GM18861 (cell line): ENCODE results near the gene ELF5.

ENCODE experiments used
- ATAC-seq: cut with Tn5 transposase; IDR thresholded peaks from one replicate; pipeline ENCODE4 v1.9.1; 2021; ENCODE audit not compliant: unreplicated experiment

The ELF5 gene

DNA sequence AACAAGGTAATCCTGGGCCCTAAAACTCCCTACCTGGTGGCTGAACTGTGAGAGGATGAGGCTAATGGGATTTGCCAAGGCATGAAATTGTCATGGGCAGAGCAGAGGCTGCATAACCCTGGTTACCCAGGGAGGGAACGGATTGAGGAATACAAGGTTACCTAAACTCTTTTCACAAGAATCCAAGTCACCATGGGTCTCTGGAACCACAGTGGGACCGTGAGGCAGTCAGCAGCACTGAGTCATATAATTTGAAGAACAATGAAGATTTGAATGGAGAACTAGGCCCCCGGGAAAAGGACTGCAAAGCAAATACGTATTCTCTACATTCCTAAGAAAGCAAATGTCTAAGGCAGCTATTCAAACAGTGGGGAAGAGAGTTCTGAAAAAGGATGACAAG, 55.1 kb downstream of the ELF5 start:
- ATAC-seq = no peak

DNA sequence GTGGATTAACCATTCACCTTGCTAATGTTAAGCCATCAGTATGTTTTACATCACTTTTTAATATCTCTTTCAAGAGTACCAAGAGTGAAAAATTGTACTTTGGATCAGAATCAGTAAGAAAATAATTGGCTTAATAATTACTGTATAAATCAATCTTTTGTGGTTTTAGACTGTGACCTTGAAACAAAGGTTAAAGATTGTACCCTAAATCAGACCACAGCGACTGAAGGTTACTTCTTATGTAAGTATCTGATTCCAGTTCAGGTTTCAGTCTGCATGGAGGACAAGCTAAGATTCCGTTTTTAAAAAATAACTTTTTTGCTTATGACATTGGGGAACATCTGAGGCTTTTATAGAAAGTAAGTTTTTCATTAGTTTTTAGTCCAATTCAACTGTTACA, 56.0 kb downstream of the ELF5 start:
- ATAC-seq = no peak

DNA sequence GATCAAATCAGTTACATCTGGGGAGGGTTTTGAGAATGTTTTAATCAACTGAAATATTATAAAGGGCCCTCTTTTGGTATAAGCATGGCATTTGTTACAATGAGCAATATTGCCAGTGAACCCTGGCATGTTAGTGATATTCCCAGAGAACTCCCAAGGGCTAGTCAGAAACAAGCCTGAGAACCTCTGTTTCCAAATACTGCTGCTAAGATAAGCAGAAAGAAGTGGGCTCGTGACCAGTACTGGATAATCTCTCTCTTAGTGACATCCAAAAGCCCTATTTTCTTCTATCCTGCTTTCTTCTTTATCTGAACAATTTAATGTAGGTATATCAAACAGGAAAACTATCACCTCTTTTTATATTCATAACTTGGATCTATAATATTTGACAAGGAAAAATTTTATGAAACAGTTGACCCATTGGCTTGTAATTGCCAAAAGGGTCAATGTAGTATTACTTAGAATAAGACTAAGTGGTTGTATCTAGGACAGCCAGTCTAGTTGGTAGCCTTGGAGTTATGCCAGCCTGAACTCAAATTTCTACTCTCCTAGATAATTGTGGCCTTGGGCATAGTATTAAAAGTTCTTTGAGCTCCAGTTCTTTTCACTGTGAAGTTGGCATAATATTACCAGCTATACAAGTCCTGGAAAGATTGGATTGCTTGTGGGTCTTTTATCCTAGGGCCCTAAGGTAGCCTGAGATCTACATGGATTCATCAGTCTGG, 59.1 kb downstream of the ELF5 start:
- ATAC-seq = no peak

DNA sequence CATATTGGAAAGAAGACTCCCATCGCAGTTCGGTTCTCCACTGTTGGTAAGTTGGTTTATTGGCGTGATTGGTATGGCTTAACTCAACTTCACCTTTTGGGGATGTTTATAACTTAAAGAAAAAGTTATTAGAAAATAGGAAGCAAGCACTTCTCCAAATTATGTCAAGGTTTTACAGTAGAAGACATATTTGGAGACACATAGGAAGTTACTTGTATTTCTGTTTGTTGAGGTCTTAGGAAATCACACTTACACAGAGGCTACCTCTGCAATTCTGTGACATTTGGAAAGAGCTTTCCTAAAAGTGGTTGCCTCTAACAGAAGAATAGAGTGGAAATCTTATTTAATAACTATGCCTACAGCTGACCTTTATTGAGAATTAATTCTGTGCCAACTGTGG, 62.5 kb downstream of the ELF5 start:
- no peak for ATAC-seq

DNA sequence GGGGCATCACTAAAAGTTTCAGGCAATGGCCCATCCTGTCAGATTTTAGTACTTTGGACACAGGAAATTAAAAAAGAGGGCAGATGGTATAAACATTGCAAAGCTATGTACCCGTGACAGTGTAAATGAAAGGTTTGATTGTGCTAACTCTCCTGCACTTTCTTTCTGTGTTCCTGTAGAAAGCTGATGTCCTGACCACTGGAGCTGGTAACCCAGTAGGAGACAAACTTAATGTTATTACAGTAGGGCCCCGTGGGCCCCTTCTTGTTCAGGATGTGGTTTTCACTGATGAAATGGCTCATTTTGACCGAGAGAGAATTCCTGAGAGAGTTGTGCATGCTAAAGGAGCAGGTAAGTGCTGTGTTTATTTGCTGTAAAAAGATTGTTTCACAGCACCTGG, 64.6 kb downstream of the ELF5 start:
- peak; percentile 72 for ATAC-seq

DNA sequence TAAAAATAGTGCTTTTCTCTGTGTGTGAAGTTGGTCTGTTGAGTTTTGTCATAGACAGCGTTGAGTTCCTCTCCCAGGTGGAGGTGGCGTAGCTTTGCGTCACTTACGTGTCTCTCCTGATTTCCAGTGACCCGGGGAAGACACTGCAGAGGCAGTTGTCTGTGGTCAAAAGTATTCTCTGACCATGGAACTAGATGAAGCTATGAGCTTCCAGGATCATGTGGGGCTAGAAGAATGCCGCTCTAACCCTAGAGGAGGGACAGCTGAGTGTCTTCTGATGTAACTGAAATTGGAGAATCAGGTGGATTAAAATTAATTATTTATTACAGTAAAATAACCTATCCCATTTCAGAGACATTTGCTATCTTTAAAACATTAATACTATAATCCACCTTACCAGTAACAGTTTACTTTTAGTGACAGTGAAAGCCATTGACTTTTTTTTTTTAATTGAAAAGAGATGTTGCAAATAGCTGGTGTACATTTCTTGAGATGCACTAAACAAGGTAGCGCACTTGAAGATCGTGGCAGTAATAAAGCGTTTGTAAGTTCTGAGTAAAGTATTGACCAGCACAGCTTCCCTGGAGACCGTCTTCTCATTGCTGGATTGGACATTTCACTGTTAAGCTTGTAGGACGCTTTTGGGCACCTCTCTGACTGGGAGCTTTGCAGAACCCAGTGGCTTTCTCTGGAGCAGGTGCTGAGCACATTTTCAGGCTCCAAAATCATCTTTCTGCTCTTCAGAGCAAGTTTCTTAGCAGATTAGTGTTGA, 65.2 kb downstream of the ELF5 start:
- ATAC-seq = no peak

DNA sequence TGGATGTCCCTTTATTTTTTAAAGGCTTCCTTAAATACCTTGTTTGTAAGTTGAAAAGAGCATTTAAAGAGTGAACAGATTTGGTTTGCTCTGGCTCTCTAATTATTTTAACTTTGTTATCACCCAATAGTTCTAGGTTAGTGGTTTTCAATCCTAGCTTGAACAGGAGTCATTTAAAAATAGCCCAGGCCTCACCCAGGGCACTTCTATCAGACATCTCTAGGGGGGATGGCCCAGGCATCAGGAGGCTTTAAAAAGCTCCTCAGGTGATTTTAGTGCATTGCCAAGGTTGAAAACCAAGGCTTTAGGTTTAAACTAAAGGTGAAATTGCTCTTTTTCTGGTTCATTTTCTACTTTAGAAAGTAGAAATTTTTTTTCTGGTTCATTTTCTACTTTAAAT, 66.5 kb downstream of the ELF5 start:
- ATAC-seq = no peak

DNA sequence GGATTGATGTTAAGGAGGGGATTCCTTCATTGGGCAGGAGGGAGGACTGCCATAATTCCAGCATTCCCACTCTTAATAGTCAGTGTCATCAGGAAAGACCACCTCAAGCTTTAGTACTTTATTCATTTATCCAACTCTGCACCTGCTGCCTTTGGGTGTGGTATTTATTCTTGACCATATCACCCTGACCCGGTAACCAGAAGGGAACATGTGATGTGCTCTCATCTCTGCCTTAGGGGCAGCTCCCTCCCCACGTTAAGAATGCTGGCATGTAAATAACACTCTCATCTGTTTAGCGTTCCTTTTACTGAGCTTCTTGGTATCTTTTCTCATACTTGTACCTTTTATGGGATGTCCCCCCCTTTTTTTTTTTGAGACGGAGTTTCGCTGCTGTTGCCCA, 67.2 kb downstream of the ELF5 start:
- ATAC-seq = no peak

DNA sequence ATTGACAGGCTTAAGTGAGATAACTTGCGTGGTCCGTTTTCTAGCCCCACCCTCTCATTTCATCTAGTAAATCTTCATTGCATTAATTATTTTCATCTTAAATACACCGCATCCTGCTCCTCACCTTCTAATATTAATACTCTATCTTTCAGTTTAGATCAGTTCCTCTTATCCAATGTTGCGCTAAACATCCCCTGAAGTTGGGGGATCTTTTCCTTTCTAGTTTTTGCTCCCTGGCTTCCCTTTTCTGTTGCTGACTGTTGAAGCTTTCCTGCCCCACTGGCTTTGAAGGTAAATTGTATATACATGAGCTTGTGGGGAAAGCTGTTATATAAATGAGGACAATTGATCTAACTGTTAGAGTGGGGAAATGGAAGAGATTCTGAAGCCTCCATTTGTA, 67.6 kb downstream of the ELF5 start:
- ATAC-seq = no peak

DNA sequence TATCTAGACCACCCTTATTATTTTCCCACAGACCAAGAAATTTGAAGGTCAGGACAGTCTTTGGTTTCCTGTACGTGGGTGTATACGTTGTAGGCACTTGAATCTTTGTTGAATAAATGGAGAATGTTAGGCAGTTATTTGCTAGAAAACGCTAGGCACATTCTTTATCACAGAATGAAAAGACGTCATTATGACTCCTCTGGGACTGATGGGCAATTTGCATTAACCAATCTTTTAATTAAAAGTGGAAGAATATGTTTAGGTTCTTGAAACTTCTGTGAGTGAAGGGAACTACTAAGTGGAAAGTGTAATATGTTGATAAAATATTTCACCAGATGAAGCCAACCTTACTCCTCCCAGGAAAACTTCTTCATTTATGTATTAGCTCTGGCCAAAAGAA, 69.2 kb downstream of the ELF5 start:
- ATAC-seq = no peak

DNA sequence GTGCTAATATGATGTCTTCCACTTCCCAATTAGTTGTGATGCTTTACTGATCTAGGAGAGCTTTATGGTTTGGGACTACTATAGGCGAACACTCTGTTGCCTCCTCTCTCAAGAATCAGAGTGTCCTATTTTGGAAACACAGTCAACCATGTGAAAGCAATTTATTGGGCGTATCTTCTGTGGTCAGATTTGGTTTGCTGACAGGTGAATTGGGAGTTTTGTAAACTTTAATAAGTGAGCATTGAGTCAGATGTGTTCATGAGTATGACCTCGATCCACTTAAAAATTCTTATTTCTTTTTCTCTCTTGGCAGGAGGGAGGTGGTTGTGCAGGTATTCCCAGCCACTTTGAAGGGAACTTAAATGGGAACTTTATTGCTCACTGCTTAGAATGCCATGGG, 70.5 kb downstream of the ELF5 start:
- ATAC-seq = no peak

DNA sequence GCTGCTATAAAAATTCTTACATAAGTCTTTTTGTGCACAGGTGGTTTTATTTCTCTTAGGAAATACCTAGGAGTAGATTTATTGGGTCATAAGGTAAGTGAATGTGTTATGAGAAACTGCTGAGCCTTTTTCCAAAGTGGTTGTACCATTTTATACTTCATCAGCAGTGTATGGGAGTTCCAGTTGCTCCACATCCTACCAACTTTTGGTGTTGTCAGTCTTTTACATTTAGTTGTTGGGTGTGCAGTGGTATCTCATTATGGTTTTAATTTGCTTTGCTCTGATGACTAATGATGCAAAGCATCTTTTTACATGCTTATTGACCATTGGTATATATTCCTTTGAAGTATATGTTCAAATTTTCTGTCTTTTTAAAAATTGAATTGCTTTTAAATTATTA, 71.8 kb downstream of the ELF5 start:
- ATAC-seq = no peak

DNA sequence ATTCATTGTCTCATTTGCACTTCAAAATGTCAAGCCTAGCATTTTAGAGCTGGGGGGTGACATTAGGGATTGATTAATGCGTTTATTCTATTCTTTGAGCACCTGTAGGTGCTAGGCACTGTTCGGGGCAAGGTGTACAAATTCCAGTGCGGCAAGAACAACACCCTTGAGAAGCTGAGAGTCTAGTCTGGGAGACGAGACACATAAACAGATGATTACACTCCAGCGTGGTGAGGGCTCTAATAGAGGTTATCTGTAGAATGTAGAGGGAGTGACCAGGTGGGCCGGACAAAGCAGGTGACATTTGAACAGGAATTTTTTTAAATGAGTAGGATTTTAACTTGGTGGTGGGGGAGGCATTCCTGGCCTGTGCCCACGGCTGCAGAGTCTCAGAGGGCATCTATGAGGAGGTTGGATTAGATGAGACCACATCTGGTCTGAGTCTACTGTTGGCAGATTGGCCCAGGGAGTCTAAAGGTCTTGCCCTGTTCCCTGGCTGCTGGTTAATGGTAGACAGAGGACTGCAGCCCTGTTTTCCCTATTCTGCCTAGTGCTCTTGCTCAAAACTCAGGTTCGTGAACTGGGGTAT, 73.9 kb downstream of the ELF5 start:
- ATAC-seq = no peak

DNA sequence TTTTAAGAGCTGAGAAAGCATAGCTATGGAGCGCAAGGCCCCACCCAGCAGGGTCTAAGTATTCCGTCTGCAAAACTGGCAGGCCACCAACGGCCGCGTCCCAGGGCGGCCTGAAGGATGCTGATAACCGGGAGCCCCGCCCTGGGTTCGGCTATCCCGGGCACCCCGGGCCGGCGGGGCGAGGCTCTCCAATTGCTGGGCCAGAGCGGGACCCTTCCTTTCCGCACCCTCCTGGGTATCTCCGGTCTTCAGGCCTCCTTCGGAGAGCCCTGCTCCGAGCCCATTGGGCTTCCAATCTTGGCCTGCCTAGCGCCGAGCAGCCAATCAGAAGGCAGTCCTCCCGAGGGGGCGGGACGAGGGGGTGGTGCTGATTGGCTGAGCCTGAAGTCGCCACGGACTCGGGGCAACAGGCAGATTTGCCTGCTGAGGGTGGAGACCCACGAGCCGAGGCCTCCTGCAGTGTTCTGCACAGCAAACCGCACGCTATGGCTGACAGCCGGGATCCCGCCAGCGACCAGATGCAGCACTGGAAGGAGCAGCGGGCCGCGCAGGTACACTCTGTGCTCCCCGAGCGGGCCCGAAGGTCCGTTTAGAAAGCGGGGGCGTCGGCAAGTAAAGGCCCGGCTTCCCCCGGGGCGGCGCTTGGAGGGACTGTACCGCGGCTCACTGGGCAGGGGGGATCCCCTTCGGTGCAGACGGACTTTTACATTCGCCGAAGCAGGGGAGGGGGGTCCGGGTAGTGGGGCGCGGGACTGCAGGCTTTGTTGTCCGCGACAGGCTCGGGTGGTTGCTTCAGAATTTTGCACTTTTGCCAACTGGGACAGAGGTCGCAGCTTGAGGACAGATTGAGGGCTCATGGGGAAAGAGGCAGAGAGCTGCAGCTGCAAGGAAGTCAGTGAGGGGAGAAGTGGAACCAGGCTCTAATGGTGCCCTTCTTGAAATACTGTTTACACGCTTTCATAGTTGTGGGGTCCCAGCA, 74.8 kb downstream of the ELF5 start, which contains the start of gene CAT:
CAT (plus strand) TSS at position 406 of the 979 bp plus-strand sequence; CDS start at position 486, 80 bp downstream.
- ATAC-seq = peak; percentile 97

DNA sequence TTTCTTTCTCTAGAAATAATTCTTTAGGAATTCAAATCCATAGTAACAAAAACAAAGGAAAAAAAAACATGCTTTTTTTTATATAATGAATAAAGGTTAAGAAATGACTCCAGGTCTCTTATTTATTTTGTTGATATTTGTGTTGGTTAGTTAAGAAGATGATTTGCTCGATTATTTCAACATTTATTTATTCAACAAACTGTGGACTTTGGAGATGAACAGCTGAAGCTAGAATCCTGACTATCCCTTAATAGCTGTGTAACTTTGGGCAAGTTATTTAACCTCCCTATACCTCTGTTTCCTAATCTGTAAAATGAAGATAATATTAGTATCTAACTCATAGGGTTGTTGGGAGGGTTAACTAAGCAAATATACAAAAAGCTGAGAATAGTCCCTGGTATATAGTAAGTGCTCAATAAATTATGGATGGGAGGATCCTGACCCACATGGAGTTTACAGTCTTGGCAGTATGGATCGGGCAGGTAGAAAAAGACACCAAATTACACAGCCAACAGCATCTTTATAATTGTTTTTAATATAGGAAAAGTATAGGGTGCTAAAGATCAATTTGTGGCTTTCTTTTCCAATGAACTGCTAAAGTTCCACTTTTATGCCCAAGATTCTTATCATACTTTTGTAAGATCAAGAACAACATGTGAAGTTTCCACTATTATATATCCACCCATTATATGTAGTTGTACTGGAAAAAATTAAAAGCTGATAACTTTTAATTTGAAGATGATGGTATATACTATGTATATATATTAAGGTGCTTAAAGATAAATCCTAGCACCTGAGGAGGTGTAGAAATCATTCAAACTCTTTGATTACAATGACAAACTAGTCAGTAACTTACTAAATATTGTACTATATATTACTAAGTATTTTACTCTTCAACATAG, 76.1 kb downstream of the ELF5 start:
- no peak for ATAC-seq

DNA sequence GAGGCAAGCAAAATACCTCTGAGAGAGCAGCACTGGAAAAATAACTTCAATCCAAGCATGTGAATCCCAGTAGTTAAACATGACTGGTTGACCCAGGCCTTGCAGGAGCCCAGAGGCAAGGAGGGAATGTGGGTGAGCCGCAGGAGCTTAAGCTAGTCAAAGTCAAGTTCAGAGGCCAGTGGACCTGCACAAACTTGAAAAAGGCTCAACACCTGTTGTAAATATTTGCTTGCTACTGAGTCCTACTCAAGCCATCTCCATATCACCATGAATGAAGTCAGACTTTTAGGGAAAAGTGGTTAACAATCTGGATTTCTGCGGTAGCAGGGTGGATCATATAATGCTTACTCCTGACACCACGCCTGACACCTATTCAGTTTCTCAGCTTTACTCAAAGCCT, 79.7 kb downstream of the ELF5 start:
- no peak for ATAC-seq

DNA sequence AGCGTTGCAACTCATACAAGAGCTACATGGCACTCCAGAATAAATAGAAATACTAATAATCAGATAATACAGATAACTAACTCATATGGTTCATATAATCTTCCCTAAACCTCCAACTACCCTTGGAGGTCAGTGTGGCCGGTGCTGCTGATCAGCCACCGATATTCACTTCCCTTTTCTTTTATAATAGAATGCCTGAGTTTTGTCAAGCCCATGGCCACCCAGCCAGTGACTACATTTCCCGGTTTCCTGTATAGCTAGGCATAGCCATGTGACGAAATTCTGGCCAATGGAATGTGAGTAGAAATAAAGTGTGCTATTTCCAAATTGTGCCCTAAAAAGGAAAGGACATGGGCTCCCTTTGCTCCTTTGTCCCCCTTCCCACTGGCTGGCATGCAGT, 80.8 kb downstream of the ELF5 start:
- ATAC-seq = no peak

DNA sequence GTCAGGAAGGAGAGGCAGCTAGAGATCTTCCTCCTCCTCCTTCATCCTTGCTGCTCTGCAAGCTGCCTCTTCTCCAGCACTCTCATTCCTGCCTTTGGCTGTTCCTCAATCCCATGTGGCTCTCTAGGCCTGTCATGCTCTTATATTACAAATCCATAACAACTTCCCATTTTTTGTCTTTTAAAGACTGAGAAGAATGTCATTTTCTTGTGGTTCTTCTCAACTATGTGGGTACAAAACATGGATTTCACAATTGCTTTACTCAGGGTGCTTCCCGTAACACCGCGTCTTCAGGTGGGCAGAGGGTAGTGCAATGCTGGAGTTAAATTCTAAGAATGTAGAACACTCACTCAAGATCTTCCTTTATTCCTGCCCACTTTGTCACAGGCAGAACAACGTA, 81.6 kb downstream of the ELF5 start:
- no peak for ATAC-seq
